A673 (cell line): ENCODE measurements around the gene FOXK1.

ENCODE experiments used
- CTCF ChIP-seq: fragments of 300-800, 200-600 bp; sonication (generic); conservative IDR thresholded peaks from 2 replicates; pipeline ENCODE4 v1.5.1; 2017; ENCODE audit warnings: low read depth, mild to moderate bottlenecking, antibody characterized with exemption, low read length, moderate library complexity, mixed read lengths
- EZH2 ChIP-seq: fragments of 200-600 bp; sonication (generic); IDR thresholded peaks from 2 replicates; pipeline ENCODE4 v1.6.1; 2017; ENCODE audit warnings: borderline replicate concordance, low read depth, mild to moderate bottlenecking, mixed read lengths, antibody characterized with exemption, low read length; ENCODE audit not compliant: poor library complexity, severe bottlenecking

DNA sequence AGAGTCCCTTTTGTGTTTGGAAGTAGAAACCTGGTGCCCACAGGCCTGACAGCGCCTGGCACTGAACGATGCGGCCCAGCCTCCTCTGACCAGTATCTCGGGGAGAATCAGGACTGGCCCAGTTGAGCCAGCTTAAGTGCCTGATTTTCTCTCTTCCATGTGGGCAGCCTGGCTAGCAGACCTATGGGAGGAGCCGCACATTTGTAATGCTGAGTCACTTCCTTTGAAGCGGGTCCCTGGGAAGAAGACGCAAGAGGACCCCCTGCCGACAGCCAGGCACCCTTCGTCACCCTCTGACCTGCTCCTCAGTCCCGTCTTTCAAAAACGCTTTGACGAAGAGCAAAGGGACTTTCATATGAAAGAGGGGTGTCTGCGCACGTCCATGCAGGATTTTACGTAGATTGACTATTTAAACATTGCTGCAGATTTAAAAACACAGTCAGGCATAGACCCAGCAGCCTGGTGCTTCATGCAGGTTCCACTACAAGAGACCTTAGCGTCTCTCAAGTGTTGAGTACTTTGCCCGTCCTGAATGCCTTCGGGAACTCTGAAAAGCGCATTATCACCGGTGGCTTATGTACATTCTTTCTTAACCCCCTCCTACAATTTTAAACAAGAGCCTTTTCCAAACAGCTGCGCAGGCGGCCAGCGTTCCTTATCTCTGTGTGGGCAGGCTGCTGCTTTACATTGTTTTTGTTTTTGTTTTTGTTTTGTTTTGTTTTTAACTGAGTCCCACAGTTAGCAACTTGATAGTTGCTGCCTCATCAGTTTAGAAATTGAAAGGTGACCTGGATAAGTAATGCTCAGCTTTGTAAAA lies 56.8 kb downstream of the FOXK1 start:
- TF ChIP-seq CTCF (no peak), EZH2 (no peak)
